IMR-90 (cell line): ENCODE data around the gene SLC66A1. TPM values are rescaled to one million over a fixed set of nuclear protein-coding genes. Genes with fewer than 3 reads are reported as not detected.

Source experiments
- ATAC-seq: fragments of 200-7000 bp; cut with Tn5 transposase; 2 replicates; pipeline ENCODE4 v1.9.1; 2020; ENCODE audit warnings: low read depth, mild to moderate bottlenecking, moderate library complexity
- BruUV-seq: library from RNA; stranded (reverse); fragments of 400-500 nt; replicated peaks from 2 replicates; lab custom pipeline; 2021; lab: Mats Ljungman, UMichigan
- CTCF ChIA-PET: fragments of 300-600 bp; formaldehyde crosslinking; extraction: SDS; loops from one replicate; lab custom pipeline; 2021; ENCODE audit warnings: antibody characterized with exemption; lab: Yijun Ruan, JAX
- POLR2A ChIA-PET: fragments of 300-600 bp; sonication (Branson Sonifier 250); formaldehyde crosslinking; loops from one replicate; lab custom pipeline; 2022; ENCODE audit warnings: antibody characterized with exemption; ENCODE audit not compliant: unreplicated experiment; lab: Charles Lee
- DNase-seq: peaks from one replicate; pipeline ENCODE4 v3.0.0; 2013
- H2AFZ ChIP-seq: replicated peaks from 2 replicates; pipeline ENCODE3; 2013; ENCODE audit warnings: low read length, mild to moderate bottlenecking; ENCODE audit not compliant: poor library complexity
- H2AK5ac ChIP-seq: 2 replicates; pipeline ENCODE4 v1.6.1; 2013; ENCODE audit warnings: low read depth, low read length, inconsistent platforms
- H2AK9ac ChIP-seq: replicated peaks from 2 replicates; pipeline ENCODE3; 2013; ENCODE audit warnings: mild to moderate bottlenecking, low read depth, low read length, moderate library complexity; ENCODE audit not compliant: poor library complexity
- H2BK120ac ChIP-seq: 2 replicates; pipeline ENCODE4 v1.6.1; 2013; ENCODE audit warnings: low read depth, low read length, inconsistent platforms
- H2BK15ac ChIP-seq: 3 replicates; pipeline ENCODE4 v1.6.1; 2013; ENCODE audit warnings: low read depth, low read length, inconsistent platforms
- H2BK20ac ChIP-seq: 2 replicates; pipeline ENCODE4 v1.6.1; 2013; ENCODE audit warnings: low read depth, mild to moderate bottlenecking, inconsistent platforms, low read length, moderate library complexity
- H2BK5ac ChIP-seq: 2 replicates; pipeline ENCODE4 v1.6.1; 2013; ENCODE audit warnings: mild to moderate bottlenecking, low read depth, low read length, inconsistent platforms; ENCODE audit not compliant: poor library complexity, severe bottlenecking
- H3K14ac ChIP-seq: replicated peaks from 2 replicates; pipeline ENCODE4 v1.6.1; 2013; ENCODE audit warnings: low read depth, low read length, inconsistent platforms
- H3K18ac ChIP-seq: 2 replicates; pipeline ENCODE4 v1.6.1; 2013; ENCODE audit warnings: low read depth, low read length, control low read depth
- H3K23ac ChIP-seq: 2 replicates; pipeline ENCODE4 v1.6.1; 2013; ENCODE audit warnings: low read depth, low read length, inconsistent platforms
- H3K27ac ChIP-seq: 2 replicates; pipeline ENCODE4 v1.5.1; 2013; ENCODE audit warnings: mild to moderate bottlenecking, control low read depth, low read length; ENCODE audit not compliant: insufficient read depth
- H3K27me3 ChIP-seq: 2 replicates; pipeline ENCODE4 v1.6.1; 2013; ENCODE audit warnings: low read length; ENCODE audit not compliant: control insufficient read depth, insufficient read depth
- H3K36me3 ChIP-seq: 2 replicates; pipeline ENCODE4 v1.6.1; 2013; ENCODE audit warnings: low read length, mixed read lengths; ENCODE audit not compliant: control insufficient read depth, insufficient read depth
- H3K4ac ChIP-seq: 2 replicates; pipeline ENCODE4 v1.6.1; 2013; ENCODE audit warnings: low read depth, low read length, inconsistent platforms
- H3K4me1 ChIP-seq: 2 replicates; pipeline ENCODE4 v1.6.1; 2013; ENCODE audit warnings: low read length, mixed read lengths; ENCODE audit not compliant: control insufficient read depth, insufficient read depth
- H3K4me2 ChIP-seq: 2 replicates; pipeline ENCODE4 v1.6.1; 2013; ENCODE audit warnings: low read depth, mild to moderate bottlenecking, control low read depth, low read length, moderate library complexity
- H3K4me3 ChIP-seq: 2 replicates; pipeline ENCODE4 v1.5.1; 2013; ENCODE audit warnings: low read depth, mild to moderate bottlenecking, control low read depth, low read length, moderate library complexity; ENCODE audit not compliant: insufficient read depth
- H3K56ac ChIP-seq: 2 replicates; pipeline ENCODE4 v1.6.1; 2013; ENCODE audit warnings: low read length, inconsistent platforms; ENCODE audit not compliant: insufficient read depth; ENCODE audit errors: extremely low read depth
- H3K79me1 ChIP-seq, 2 experiments: 2 replicates each; pipeline ENCODE4 v1.6.1; 2013; ENCODE audit warnings: low read length in 2 of 2, inconsistent platforms in 1 of 2, low read depth in 1 of 2
- H3K9ac ChIP-seq: 2 replicates; pipeline ENCODE4 v1.6.1; 2013; ENCODE audit warnings: low read depth, low read length, control low read depth
- H3K9me1 ChIP-seq: 2 replicates; pipeline ENCODE4 v1.6.1; 2013; ENCODE audit warnings: low read length, inconsistent platforms; ENCODE audit not compliant: insufficient read depth
- H3K9me3 ChIP-seq: 2 replicates; pipeline ENCODE4 v1.6.1; 2013; ENCODE audit warnings: low read length; ENCODE audit not compliant: control insufficient read depth, insufficient read depth
- H4K20me1 ChIP-seq: 2 replicates; pipeline ENCODE4 v1.6.1; 2013; ENCODE audit warnings: low read length, inconsistent platforms; ENCODE audit not compliant: insufficient read depth
- H4K5ac ChIP-seq: 2 replicates; pipeline ENCODE4 v1.6.1; 2013; ENCODE audit warnings: mild to moderate bottlenecking, low read depth, low read length, control low read depth
- H4K8ac ChIP-seq, 2 experiments: 2 replicates each; pipeline ENCODE4 v1.6.1; 2013; ENCODE audit warnings: low read depth in 2 of 2, low read length in 2 of 2, control low read depth in 1 of 2, inconsistent platforms in 1 of 2
- H4K91ac ChIP-seq: 2 replicates; pipeline ENCODE4 v1.6.1; 2013; ENCODE audit warnings: low read depth, low read length, inconsistent platforms; ENCODE audit not compliant: insufficient read depth
- CHD1 ChIP-seq: IDR thresholded peaks from 2 replicates; pipeline ENCODE4 v1.6.1; 2012; ENCODE audit warnings: low read depth, low read length, improper control_type of control experiment
- FOS ChIP-seq: fragments of 150-350 bp; IDR thresholded peaks from 2 replicates; pipeline ENCODE4 v1.6.1; 2016; ENCODE audit warnings: low read depth, low read length
- MAZ ChIP-seq: IDR thresholded peaks from 2 replicates; pipeline ENCODE4 v1.6.1; 2012; ENCODE audit warnings: low read depth, mild to moderate bottlenecking, low read length, improper control_type of control experiment, moderate library complexity, borderline replicate concordance
- NFE2L2 ChIP-seq: fragments of 150-350 bp; IDR thresholded peaks from 2 replicates; pipeline ENCODE4 v1.6.1; 2016; ENCODE audit warnings: low read depth, mild to moderate bottlenecking, low read length
- RAD21 ChIP-seq: IDR thresholded peaks from 2 replicates; pipeline ENCODE4 v1.6.1; 2012; ENCODE audit warnings: low read length, improper control_type of control experiment
- WGBS, 2 experiments: methylation state at CpG; one replicate each; pipeline versions ENCODE4 v1.1.5 to v1.1.7; 2013; ENCODE audit warnings: missing lambda C conversion rate in 2 of 2; ENCODE audit not compliant: insufficient read length in 1 of 2; ENCODE audit errors: extremely low coverage in 2 of 2; 5-methylcytosine and 5-hydroxymethylcytosine counted together
- dilution Hi-C: fragments of 300-500 bp; cut with HindIII; formaldehyde crosslinking; loops from one replicate; pipeline ENCODE4 v1.14.3; 2018; ENCODE audit warnings: low sequenced_read_pairs; ENCODE audit not compliant: unreplicated experiment
- in situ Hi-C: fragments of 300-500 bp; cut with MboI; formaldehyde crosslinking; loops from 3 replicates; pipeline ENCODE4 v1.14.3; 2019; ENCODE audit warnings: low sequenced_read_pairs, inconsistent platforms, mixed read lengths
- intact Hi-C: fragments of 100-400 bp; cut with micrococcal nuclease; formaldehyde crosslinking; loops from 2 replicates; pipeline ENCODE4 v1.10.0; 2022
- polyA plus RNA-seq, 3 experiments: library from polyadenylated mRNA; depleted of rRNA; stranded (reverse); fragments of >200 nt; gene quantifications; 2 replicates each; pipeline ENCODE4 v1.2.3, GENCODE V29; 2012; ENCODE audit warnings: low replicate concordance in 1 of 3
- total RNA-seq: library from RNA; depleted of rRNA; stranded (reverse); fragments of >200 nt; gene quantifications from 2 replicates; pipeline ENCODE4 v1.2.3, GENCODE V29; 2012
- TF ChIP-seq, protein P1 (sequence below): fragments of 150-350 bp; IDR thresholded peaks from 2 replicates; pipeline ENCODE4 v1.6.1; 2017; ENCODE audit warnings: mild to moderate bottlenecking, antibody characterized with exemption, low read length, low read depth
- TF ChIP-seq, protein P2 (sequence below): conservative IDR thresholded peaks from 2 replicates; pipeline ENCODE4 v1.5.1; 2012; ENCODE audit warnings: mild to moderate bottlenecking, low read depth, low read length, improper control_type of control experiment

SLC66A1 gene
- total and polyA plus RNA-seq, 2 of the 4 experiments (the other 2 are of a cell fraction), result 6.8 to 18.9 TPM

DNA sequence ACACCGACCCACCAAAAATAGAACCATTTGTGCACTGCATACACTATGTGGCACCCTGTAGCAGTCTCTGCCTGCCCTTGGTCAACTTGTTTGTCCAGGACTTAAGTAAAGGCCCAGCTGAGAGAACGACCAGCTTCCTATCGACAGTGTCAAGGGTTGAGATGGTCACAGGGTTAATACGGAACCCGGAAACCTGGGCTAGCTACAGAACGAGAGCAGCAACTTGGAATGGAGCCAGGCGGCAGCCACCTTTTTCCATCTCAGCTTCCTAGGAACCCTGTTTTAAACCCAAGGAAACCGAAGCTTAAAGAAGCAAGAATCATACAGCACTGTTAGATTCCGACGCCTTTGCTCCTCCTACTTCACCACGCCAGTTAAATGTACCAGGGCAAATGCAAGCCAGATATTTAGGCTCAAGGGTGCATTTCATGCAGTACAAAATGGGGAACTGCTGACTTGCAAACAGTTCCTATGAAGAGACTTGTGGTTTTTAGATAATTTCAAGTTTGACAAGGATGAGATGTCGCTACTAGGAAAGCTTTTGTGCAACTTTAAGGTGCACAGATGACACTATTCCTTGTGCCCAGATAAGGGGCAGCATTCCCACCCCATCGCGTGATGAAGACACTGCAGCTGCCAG, 35.5 kb downstream of the SLC66A1 start (continued):
- TF ChIP-seq CHD1, result no peak

DNA sequence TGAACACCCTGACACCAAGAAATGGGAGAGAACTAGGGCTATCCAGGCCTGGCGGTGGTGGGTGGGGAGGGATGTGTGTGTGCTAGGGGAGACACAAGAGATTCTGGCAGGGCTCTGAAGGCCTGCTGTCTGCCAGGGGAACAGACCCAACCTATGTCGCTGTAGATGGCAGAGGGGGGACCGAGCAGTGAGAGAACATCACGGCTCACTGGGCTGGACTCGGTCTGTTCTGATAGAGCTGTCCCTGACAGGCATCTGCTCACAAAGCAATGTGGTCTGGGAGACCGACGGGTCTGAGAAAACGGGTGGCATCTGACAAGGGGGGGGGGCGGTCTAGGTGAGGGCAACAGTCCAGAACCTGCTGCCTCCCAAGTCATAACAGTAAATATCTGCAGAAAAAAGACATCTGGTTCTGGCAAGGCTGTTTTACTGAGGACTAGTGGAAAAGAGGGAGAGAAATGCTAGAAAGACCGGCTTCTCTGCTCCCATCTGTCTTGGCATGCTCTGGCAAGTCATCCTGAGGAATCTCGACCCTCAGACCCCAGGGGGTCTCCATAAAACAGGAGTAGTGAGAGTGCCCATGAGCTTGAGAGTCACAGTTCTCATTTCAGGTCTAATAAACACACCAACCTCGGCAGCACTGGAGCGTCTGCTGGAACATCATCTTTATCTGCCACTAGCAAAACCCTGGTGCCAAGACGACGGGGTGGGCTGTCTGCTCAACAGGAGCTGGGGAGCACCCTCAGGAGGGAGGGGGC, 36.5 kb downstream of the SLC66A1 start:
- Histone ChIP-seq H2BK15ac (no peak overlapping the region), H3K27ac (no peak overlapping the region), H3K23ac (no peak overlapping the region), H3K9me1 (no peaks in the 10 kb centered on the region), H4K5ac (no peak overlapping the region), H4K8ac (no peak overlapping the region), H2AK5ac (no peak overlapping the region), H4K20me1 (peaks cover 41% of the 10 kb centered on the region), H2AFZ (no peak overlapping the region), H4K91ac (no peak overlapping the region), H2BK5ac (no peak overlapping the region), H3K4ac (no peak overlapping the region), H2AK9ac (peak overlapping the region; percentile 20), H3K56ac (no peak overlapping the region), H3K27me3 (no peaks in the 10 kb centered on the region), H2BK120ac (no peak overlapping the region), H2BK20ac (no peak overlapping the region), H3K79me1 (peaks cover 19 to 57% of the 10 kb centered on the region in 2 experiments), H3K18ac (no peak overlapping the region), H3K9me3 (no peaks in the 10 kb centered on the region), H3K9ac (no peak overlapping the region), H3K14ac (no peak overlapping the region), H3K4me1 (peaks cover 2% of the 10 kb centered on the region; the same call in 1 of the 2 replicates), H3K4me3 (no peak overlapping the region), H3K4me2 (no peak overlapping the region), H3K36me3 (peaks cover 78% of the 10 kb centered on the region)
- dilution Hi-C loops (no loop called here), intact Hi-C loops (loop anchor here (5.0 kb wide), 1 partner anchor 119 kb away; no protein-coding TSS in a partner anchor), in situ Hi-C loops (no loop called here)
- ChIA-PET POLR2A (interaction anchor here (0.6 kb wide), 1 partner anchor 86 kb away, joined by 3 read pairs; no protein-coding TSS in a partner anchor), CTCF (no interaction called here)
- no TSS peak for BruUV-seq
- 51% methylated on average over 5 of the region's 15 CpGs; no CpG with 5 or more reads in 1 of the 2 experiments for WGBS, 2 experiments
- TF ChIP-seq CHD1 (no peak), MAZ (no peak), NFE2L2 (no peak), FOS (no peak), RAD21 (no peak)
- TF ChIP-seq, protein P1, sequence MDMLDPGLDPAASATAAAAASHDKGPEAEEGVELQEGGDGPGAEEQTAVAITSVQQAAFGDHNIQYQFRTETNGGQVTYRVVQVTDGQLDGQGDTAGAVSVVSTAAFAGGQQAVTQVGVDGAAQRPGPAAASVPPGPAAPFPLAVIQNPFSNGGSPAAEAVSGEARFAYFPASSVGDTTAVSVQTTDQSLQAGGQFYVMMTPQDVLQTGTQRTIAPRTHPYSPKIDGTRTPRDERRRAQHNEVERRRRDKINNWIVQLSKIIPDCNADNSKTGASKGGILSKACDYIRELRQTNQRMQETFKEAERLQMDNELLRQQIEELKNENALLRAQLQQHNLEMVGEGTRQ, result no peak
- TF ChIP-seq, protein P2, sequence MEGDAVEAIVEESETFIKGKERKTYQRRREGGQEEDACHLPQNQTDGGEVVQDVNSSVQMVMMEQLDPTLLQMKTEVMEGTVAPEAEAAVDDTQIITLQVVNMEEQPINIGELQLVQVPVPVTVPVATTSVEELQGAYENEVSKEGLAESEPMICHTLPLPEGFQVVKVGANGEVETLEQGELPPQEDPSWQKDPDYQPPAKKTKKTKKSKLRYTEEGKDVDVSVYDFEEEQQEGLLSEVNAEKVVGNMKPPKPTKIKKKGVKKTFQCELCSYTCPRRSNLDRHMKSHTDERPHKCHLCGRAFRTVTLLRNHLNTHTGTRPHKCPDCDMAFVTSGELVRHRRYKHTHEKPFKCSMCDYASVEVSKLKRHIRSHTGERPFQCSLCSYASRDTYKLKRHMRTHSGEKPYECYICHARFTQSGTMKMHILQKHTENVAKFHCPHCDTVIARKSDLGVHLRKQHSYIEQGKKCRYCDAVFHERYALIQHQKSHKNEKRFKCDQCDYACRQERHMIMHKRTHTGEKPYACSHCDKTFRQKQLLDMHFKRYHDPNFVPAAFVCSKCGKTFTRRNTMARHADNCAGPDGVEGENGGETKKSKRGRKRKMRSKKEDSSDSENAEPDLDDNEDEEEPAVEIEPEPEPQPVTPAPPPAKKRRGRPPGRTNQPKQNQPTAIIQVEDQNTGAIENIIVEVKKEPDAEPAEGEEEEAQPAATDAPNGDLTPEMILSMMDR, result no peak
- DNase-seq (no peak), ATAC-seq (no peak)
